Retinal pigment epithelial cell (primary cell): ENCODE results near the gene SEC61G.

Experiments
- DNase-seq: peaks from one replicate; pipeline ENCODE4 v3.0.0-alpha.2; 2010; ENCODE audit warnings: low read depth
- H3K4me3 ChIP-seq: 2 replicates; pipeline ENCODE4 v1.5.1; 2011; ENCODE audit warnings: mild to moderate bottlenecking, low read length, control low read depth, moderate library complexity
- CTCF ChIP-seq: conservative IDR thresholded peaks from 2 replicates; pipeline ENCODE4 v1.5.1; 2011; ENCODE audit warnings: low read depth, low read length, control low read depth, inconsistent platforms

SEC61G gene

GRCh38 chr7:54780490-54780889 lies 21.5 kb upstream of the SEC61G start:
- no peak for TF ChIP-seq CTCF
- no peak for DNase-seq
- H3K4me3 ChIP-seq: no peak overlapping the region

DNA sequence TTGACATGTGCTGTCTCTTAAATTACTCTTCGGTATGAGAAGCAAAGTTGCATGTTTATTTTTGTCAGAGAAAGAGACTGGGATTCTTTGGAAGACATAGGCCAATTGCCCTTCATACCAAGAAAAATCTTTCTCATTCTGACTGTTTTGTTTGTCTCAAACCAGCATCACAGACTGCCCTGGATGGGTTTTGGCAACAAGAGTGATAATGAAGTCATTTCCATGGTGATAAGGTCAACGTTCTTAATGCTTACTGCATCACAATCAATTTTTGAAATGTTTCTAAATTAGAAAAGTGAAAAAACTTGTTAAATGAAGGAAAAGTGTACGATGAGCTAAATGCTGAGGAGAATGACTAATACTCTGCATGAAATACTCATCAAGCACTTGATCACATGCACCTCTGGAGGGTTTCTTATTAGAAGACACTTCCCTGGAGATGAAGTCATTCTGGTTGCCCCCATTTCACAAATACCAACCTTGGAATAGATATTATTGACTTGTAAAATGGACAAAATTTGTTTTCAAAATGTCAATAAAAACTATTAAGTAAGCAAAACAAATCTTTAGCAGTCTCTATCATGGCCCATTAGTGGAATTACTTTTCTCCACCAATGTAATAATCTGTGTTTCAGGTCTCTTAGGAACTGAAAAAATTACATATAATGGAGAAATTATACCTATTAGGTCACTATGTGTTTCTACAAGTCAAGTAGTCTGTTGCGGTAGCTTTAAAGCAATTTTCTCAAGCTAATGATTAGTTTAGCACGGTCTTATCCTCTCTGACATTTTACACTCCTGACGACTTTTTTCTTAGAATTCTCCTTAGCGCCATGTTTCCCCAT lies 19.9 kb upstream of the SEC61G start:
- no peak overlapping the region for H3K4me3 ChIP-seq
- TF ChIP-seq CTCF: no peak
- DNase-seq: no peak

GRCh38 chr7:54778166-54778565 lies 19.2 kb upstream of the SEC61G start:
- TF ChIP-seq CTCF: no peak
- no peak for DNase-seq

DNA sequence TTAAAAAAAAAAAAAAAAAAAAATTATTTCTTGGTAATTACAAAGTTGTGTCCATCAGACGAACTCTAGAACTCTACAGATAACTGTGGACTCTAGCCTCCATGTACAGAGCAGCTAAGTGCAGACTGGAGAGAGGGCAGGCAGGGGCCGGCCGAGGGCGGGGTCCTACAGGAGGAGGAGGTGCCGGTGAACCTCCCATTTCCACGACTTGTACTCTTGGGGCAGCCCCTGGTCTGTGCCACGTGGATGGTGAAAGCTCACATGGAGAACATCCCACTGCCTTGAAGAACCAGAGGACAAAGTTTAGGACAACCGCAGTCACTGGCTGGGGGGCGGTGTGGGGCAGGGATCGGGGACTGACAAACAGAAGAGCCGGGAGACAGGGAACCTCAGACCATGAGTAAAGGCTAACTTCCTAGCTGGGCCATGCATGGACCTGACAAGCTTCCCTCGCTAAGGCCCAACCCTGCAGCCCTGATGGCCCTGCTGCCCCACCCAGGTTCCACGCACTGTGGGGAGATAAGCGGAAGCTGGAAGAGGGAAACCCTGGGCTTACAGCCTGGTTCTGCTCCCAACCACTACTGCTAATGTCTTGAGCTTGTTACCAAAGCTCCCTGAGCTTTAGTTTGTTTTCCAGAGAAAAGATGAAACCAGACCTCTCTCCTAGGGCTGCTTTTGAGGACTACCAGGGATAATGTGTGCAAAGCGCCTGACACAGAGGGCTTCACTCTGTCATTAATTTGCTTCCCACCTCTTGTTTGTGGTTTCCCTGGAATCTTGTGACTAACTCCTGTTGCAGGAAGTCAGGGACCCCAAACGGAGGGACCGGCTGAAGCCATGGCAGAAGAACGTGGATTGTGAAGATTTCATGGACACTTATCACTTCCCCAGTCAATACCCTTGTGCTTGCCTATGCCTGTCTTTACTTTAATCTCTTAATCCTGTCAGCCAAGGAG lies 16.1 kb upstream of the SEC61G start:
- H3K4me3 ChIP-seq: no peak overlapping the region
- no peak for DNase-seq
- no peak for TF ChIP-seq CTCF

More at GRCh38 chr7:54778166-54778565, 19.2 kb upstream of the SEC61G start:
- no peak overlapping the region for H3K4me3 ChIP-seq

- peak overlapping the region; percentile 23 for H3K4me3 ChIP-seq
- peak; percentile 90 for TF ChIP-seq CTCF
- peak; percentile 51 for DNase-seq
These were observed 14.7 kb upstream of the SEC61G start for GRCh38 chr7:54773472-54774399.

DNA sequence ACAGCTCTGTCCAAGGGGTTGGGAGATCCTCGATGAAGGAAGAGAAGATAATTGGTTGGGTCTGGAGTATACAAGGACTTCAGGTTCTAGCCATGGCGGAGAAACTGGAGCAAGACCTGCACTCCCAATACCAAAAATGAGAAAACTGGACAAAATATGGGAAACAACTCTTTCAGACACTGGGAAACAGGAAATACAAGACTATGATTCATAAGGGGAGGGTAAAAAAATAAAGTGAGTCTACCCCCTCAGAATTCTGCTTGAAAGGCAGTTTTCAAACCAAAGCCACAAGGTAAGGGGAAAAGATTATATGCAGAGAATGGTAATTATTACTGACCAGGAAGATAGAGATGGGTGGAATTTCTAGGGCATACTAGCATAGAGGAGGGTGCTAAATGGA lies 10.2 kb upstream of the SEC61G start:
- H3K4me3 ChIP-seq: no peak overlapping the region
- no peak for TF ChIP-seq CTCF
- no peak for DNase-seq
